Neural crest cell (in vitro differentiated cells): ENCODE data around the gene CDC14A. TPM values are rescaled to one million over a fixed set of nuclear protein-coding genes. Genes with fewer than 3 reads are reported as not detected.

Source experiments
- DNase-seq: peaks from one replicate; pipeline ENCODE4 v3.0.0; 2021; ENCODE audit warnings: low read depth, mixed read lengths, low spot score
- H3K27ac Mint-ChIP-seq: one replicate; pipeline ENCODE4 v1.8.0; 2021; ENCODE audit warnings: mild to moderate bottlenecking, mixed read lengths; ENCODE audit not compliant: unreplicated experiment
- H3K27me3 Mint-ChIP-seq: 2 replicates; pipeline ENCODE4 v1.8.0; 2021; ENCODE audit warnings: low read depth, mild to moderate bottlenecking, mixed read lengths
- H3K36me3 Mint-ChIP-seq: 2 replicates; pipeline ENCODE4 v1.8.0; 2021; ENCODE audit warnings: low read depth, mild to moderate bottlenecking, mixed read lengths
- H3K4me1 Mint-ChIP-seq: 2 replicates; pipeline ENCODE4 v1.8.0; 2021; ENCODE audit warnings: mixed read lengths
- H3K4me3 Mint-ChIP-seq: one replicate; pipeline ENCODE4 v1.8.0; 2021; ENCODE audit warnings: mild to moderate bottlenecking, mixed read lengths
- H3K9me3 Mint-ChIP-seq: 2 replicates; pipeline ENCODE4 v1.8.0; 2021; ENCODE audit warnings: mixed read lengths
- CTCF ChIP-seq: fragments of 200-600 bp; sonication (generic); conservative IDR thresholded peaks from 2 replicates; pipeline ENCODE4 v1.5.0; 2021; ENCODE audit warnings: antibody characterized with exemption, mild to moderate bottlenecking
- total RNA-seq: library from RNA; stranded (reverse); gene quantifications from 2 replicates; pipeline ENCODE4 v1.2.1, GENCODE V29; 2021

CDC14A gene
- total RNA-seq, 1 donor from 2014 or later: 15.7 TPM

DNA sequence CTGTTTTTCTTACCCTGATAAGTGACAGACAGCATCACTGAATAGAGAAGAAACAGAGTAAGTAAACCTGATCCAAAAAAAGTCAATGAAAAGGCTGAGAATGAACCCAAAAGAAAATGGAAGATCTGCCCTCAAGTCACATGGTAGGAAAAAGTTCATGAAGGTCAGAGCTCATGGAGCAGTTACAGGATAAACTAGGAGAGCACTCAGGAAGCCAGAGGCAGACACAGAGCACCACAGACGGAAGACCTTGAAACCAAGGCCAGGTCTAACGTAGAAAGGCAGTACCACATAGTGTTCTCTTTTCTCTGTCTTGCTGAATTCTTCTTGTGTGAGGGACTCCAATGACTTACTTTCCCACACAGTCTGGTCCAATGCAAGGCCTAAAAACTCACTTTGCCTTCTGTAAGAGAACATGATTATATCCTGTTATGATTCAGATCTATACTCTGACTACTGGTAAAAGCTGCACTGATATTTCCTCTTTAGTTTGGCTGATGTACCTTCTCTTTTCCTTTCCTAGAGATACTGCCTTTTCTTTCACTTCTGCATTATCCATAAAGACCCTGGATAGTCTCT lies 45.5 kb upstream of the CDC14A start:
- peaks cover 4% of the 10 kb centered on the region for H3K9me3 Mint-ChIP-seq
- no peak overlapping the region for H3K4me3 Mint-ChIP-seq
- no peaks in the 10 kb centered on the region for H3K4me1 Mint-ChIP-seq
- H3K36me3 Mint-ChIP-seq: no peaks in the 10 kb centered on the region
- H3K27me3 Mint-ChIP-seq: no peaks in the 10 kb centered on the region
- no peak for TF ChIP-seq CTCF
- no peak for DNase-seq
- H3K27ac Mint-ChIP-seq: no peak overlapping the region

- no peak for DNase-seq
- Mint-ChIP-seq H3K4me3 (no peak overlapping the region), H3K9me3 (peaks cover 4% of the 10 kb centered on the region), H3K36me3 (no peaks in the 10 kb centered on the region), H3K27ac (no peak overlapping the region), H3K4me1 (no peaks in the 10 kb centered on the region), H3K27me3 (peaks cover 3% of the 10 kb centered on the region)
- TF ChIP-seq CTCF: no peak
Observed at GRCh38 chr1:100308777-100309176, 43.5 kb upstream of the CDC14A start.

- Mint-ChIP-seq H3K4me3 (no peak overlapping the region), H3K4me1 (no peaks in the 10 kb centered on the region), H3K27ac (no peak overlapping the region), H3K9me3 (peaks cover 4% of the 10 kb centered on the region), H3K27me3 (peaks cover 3% of the 10 kb centered on the region), H3K36me3 (no peaks in the 10 kb centered on the region)
- TF ChIP-seq CTCF: no peak
- DNase-seq: no peak
Observed at GRCh38 chr1:100309863-100310262, 42.4 kb upstream of the CDC14A start.

DNA sequence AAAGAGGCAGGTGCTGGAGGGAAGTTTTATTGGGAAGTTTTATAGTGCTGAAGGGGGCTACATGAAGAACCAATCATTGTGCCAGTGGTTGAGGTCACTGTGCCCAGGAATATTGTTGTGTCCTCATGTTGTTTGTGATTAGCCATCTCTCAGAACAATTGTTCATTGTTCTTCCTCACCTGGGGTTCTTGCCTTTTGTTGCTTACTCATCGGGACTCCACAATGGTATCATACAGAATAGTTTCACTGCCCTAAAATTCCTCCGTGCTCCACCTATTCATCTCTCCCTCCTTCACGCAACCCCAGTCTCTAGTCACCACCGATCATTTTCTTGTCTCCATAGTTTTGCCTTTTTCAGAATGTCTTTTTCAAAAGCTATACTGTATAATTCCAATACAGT lies 38.9 kb upstream of the CDC14A start:
- Mint-ChIP-seq H3K4me3 (no peak overlapping the region), H3K4me1 (no peaks in the 10 kb centered on the region), H3K9me3 (peaks cover 2% of the 10 kb centered on the region), H3K27me3 (peaks cover 6% of the 10 kb centered on the region), H3K27ac (no peak overlapping the region), H3K36me3 (no peaks in the 10 kb centered on the region)
- TF ChIP-seq CTCF: no peak
- DNase-seq: no peak

DNA sequence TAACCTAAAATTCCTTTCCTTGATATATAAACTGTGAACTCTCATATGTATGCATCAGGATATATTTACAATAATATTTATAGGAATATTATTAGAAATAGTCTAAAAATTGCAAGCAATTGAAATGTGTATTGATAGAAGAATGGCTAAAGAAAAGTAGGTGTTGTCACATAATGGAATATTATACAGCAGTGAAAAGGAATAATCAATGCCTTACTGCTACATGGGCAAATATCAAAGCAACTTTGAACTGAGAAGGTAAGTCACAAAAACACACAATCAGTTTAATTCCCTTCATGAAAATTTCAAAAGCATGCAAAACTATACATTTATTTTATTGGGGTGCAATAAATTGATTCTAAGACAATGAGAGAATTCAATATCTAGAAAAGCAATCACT lies 35.7 kb upstream of the CDC14A start:
- no peak for TF ChIP-seq CTCF
- no peak overlapping the region for H3K4me3 Mint-ChIP-seq
- no peaks in the 10 kb centered on the region for H3K9me3 Mint-ChIP-seq
- DNase-seq: no peak
- H3K27ac Mint-ChIP-seq: no peak overlapping the region
- H3K4me1 Mint-ChIP-seq: no peaks in the 10 kb centered on the region
- no peaks in the 10 kb centered on the region for H3K36me3 Mint-ChIP-seq
- peaks cover 6% of the 10 kb centered on the region for H3K27me3 Mint-ChIP-seq
